Measurements from ENCODE around the gene CYFIP1. TPM values are rescaled to one million over a fixed set of nuclear protein-coding genes. Genes with fewer than 3 reads are reported as not detected.
A peak's percentile ranks its signal among the peaks of the same experiment; 100 is the strongest.

The CYFIP1 gene
- total RNA-seq, 1 donor from 2014 or later, result 28.8 TPM

DNA sequence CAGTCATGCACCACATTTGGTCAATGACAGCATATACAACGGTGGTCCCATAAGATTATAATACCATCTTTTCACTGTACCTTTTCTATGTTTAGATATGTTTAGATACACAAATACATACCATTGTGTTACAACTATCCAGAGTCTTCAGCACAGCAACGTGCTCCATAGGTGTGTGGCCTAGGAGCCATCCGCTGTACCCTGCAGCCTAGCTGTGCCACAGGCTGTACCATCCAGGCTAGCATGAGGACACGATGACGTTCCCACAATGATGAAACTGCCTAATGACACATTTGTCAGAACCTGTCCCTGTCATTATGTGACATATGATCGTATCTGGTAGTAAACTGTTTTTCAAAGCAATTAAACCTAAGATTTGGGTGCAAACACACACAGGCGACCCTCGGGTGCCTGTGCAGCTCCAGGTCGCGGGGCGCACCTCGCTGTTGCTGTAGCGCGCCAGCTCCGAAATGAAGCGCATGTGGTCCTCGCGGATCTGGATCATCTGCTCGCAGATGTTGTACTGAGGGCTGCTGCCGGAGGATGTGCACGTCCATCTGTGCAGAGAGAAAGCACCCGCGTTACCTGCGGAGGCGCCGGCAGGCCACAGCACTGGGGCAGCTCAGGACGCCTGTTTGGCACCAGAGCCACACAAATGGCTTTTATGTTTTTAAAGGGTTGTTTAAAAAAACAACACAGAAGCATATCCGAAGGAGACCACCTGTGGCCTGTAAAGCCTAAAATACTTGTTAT lies 48.2 kb downstream of the CYFIP1 start:
- no peak for ATAC-seq (ENCODE audit: poor library complexity)
- intact Hi-C loops (cut with DNase I), result no loop called here
- DNase-seq, result no peak

DNA sequence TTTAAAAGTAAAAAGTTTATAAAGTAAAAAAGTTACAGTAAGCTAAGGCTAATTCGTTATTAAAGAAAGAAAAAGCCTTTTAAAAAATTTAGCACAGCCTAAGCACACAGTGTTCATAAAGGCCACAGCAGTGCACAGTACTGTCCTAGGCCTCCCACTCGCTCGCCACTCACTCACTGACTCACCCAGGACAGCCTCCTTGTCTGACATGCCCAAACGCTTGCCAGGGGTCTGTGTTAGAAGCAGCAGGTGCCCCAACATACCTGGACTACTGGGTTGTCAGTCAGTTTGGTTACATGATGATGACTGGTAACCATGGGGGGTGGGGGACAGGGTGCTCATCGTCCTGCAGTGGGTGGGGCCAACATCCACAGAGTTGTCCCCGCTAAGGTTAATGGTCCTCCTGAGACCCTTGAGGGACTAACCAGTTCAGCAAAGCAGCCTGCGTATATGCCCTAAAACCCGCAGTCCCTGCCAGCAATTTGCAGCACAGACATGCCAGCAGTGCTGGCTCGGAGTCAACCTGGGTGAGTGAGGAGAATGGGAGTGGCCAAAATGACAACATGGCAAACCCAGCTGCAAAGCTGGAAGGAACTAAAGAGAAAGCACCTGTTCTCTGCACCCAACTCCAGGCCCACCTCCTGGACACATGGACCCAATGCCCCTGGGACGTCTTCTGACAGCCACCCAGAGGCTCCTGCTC lies 49.2 kb downstream of the CYFIP1 start:
- peak; percentile 91 for ATAC-seq (ENCODE audit: poor library complexity)
- intact Hi-C loops (cut with DNase I), result no loop called here
- peak; percentile 74 for DNase-seq

- DNase-seq (no peak), ATAC-seq (ENCODE audit: poor library complexity) (no peak)
- intact Hi-C loops (cut with DNase I), result no loop called here
Observed at GRCh38 chr15:22927761-22928160, 52.4 kb downstream of the CYFIP1 start.

DNA sequence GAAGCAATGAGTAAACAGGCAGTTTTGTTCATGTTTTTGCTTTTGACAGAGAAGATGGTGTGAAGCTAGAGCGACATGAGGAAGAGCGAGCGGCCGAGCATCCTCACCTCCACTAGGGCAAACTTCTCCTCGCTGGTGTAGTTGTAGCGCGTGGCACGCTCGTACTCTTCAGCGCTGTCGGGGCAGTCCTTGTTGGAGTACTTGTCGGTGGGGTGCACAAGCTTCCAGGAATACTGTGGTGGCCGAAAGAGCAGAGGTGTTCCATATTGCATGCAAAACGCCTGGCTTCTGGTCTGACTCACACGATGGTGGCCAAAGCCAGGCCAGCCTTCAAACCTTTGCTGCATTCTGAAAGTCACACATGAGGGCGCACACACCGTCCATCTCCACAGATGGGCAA lies 54.3 kb downstream of the CYFIP1 start:
- ATAC-seq (ENCODE audit: poor library complexity), result no peak
- intact Hi-C loops (cut with DNase I), result no loop called here
- no peak for DNase-seq

- DNase-seq, result no peak
- ATAC-seq (ENCODE audit: poor library complexity), result no peak
- intact Hi-C loops (cut with DNase I), result no loop called here
Observed at GRCh38 chr15:22922003-22922402, 58.2 kb downstream of the CYFIP1 start.

DNA sequence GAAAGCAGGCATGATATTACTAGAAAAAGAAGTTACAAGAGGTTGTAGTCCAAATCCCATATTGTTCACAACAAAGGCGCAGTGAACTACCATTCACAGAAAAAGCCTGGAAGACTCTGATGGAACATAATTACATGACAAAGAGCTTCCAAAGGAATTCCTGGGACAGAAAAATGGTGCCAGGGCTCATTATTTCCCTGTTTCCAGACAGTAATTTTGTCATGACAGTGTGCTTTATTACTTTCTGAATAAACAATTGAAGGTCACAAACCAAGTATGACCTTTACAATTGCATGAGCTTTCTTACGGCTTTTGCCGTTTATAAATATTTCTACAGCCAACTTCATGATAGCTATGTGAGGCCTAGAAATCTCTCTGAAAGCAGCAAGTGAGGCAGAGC lies 61.0 kb downstream of the CYFIP1 start:
- ATAC-seq (ENCODE audit: poor library complexity) (no peak), DNase-seq (no peak)
- intact Hi-C loops (cut with DNase I), result loop anchor here (10.0 kb wide), 1 partner anchor 64 kb away; no protein-coding TSS in a partner anchor

DNA sequence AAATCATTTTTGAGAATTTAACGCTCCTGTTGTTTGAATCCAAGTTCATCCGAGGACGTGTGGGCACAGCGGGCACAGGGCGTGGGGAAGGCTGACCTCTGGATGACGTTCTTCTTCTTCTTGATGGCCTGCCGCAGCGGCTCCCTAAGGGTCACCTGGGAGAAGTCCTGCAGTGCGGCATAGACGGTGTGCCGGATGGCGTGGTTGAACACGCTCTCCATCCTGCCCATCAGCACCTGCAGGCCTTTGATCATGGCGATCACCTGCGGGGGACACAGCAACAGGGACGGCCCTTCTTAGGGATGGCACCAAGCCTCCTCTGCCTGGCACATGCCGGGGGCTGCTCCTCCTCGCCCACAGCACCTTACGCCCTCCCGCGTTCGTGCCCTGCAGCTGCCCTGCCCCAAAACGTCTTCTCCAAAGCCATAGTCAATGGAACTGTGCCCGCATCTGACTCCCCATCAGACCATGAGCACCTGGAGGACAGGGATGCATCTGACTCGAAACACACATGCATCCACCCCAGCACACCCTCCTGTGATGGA lies 61.5 kb downstream of the CYFIP1 start:
- intact Hi-C loops (cut with DNase I), result loop anchor here (10.0 kb wide), 1 partner anchor 64 kb away; no protein-coding TSS in a partner anchor
- no peak for DNase-seq
- ATAC-seq (ENCODE audit: poor library complexity), result no peak

DNA sequence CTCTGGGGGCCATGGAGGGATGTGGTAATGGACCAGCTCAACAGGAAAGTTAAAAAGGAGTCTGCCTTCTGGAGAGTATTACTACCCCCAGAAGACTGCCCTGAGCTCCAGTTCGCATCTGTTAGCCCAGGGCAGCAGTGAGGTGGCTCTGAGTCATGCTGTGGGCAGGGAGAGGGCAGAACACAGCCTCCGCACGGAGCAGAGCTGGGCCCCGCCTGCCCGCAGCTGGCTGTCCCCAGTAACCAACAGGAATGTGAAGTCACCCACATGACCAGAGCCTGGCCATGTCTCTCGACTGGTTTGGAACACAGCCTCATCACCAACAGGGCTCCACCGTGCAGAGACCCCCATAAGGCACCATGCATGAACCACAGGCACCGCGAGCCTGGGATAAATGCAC lies 62.1 kb downstream of the CYFIP1 start:
- DNase-seq, result no peak
- ATAC-seq (ENCODE audit: poor library complexity), result no peak
- intact Hi-C loops (cut with DNase I), result loop anchor here (10.0 kb wide), 1 partner anchor 63 kb away; no protein-coding TSS in a partner anchor

DNA sequence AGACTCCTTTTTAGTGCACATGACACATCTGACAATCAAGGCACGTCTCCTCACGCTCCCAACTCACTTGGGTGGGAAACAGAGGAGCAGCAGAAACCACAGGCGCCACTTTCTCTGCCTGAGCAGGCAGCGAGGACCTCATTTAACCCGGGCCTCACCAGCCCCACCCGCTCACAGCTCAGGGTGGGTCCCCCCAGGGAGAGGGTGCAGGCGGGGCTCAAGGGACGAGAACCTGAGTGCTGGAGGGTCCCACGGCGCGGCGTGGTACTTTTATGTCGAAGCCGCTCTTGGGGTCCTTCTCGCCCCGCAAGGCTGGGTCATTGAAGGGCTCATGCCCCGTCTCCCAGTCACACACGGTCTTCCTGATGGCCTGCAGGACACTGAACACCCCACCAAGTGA lies 62.6 kb downstream of the CYFIP1 start:
- no peak for ATAC-seq (ENCODE audit: poor library complexity)
- intact Hi-C loops (cut with DNase I), result loop anchor here (10.0 kb wide), 1 partner anchor 63 kb away; no protein-coding TSS in a partner anchor
- DNase-seq, result no peak

- DNase-seq, result no peak
- ATAC-seq (ENCODE audit: poor library complexity), result no peak
- intact Hi-C loops (cut with DNase I), result loop anchor here (10.0 kb wide), 1 partner anchor 62 kb away; no protein-coding TSS in a partner anchor
Observed at GRCh38 chr15:22916606-22917350, 63.4 kb downstream of the CYFIP1 start.

DNA sequence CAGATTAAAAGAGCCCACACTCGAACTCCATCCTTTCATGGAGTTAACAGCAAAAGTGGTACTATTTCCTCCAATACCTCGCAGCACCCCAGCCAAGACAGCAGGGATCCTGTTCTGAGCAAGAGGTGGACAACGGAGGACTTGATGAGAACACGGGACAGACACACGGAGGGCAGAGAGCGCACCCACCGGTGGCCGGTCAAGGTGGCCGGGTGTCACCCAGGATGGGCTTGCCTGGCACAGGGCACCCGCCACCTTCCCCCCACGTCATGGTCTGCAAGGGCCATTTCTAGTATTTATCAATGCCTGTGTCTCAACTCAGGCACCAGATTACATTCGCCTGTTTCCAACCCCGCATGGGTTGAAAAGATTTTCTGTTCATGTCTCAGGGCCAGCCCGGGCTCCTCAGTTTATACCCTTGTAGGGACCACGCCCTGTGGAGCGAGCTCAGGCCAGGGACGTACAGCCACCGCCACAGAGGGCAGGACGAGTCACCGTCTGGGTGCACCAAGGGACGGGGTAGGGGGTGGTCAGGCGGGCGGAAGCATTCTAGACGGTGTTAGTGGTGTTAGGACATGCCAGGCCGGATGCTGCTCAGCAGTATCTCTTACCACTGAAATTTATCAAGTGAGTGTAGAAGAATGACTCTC lies 64.2 kb downstream of the CYFIP1 start:
- intact Hi-C loops (cut with DNase I), result loop anchor here (10.0 kb wide), 1 partner anchor 61 kb away; no protein-coding TSS in a partner anchor
- no peak for DNase-seq
- no peak for ATAC-seq (ENCODE audit: poor library complexity)

DNA sequence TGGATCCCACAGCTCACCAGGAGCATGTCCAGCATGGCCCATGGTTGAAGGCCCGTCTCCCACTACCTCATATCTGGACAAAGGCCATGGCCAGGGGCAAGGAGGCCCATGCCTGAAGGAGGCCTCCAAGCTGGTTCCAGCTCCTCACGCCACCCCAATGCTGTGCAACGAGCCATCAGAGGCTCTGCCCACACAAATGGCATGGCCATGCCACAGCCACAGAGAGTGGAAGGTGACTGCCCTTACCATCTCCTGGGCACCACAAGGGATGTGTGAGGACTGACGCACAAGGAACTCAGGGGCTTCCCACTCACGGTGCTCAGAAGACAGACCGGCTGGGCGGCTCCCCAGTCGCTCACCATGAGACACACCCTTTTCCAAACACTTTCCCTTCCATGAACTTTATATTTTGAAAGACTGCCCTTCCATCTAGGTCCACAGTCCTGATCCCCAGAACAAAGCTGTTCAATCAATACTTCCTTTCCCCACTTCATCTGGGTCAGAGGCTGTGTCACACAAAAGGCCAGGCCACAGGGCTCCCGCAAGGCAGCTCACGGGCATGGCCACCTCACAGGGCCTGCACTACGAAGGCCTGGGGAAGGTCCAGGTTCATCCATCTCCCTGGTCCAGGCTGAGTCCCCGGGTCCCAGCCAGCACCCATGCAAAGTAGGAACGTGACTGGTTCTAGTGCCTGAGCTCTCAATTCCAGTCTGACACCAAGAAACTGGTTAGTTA lies 66.4 kb downstream of the CYFIP1 start:
- DNase-seq, result no peak
- intact Hi-C loops (cut with DNase I), result loop anchor here (10.0 kb wide), 1 partner anchor 59 kb away; no protein-coding TSS in a partner anchor
- ATAC-seq (ENCODE audit: poor library complexity), result no peak

GRCh38 chr15:22912256-22912655 lies 67.9 kb downstream of the CYFIP1 start:
- DNase-seq (no peak), ATAC-seq (ENCODE audit: poor library complexity) (no peak)
- intact Hi-C loops (cut with DNase I), result loop anchor here (10.0 kb wide), 1 partner anchor 57 kb away; no protein-coding TSS in a partner anchor

GRCh38 chr15:22911306-22911705 lies 68.9 kb downstream of the CYFIP1 start:
- ATAC-seq (ENCODE audit: poor library complexity), result no peak
- no peak for DNase-seq
- intact Hi-C loops (cut with DNase I), result loop anchor here (10.0 kb wide), 1 partner anchor 57 kb away; no protein-coding TSS in a partner anchor

DNA sequence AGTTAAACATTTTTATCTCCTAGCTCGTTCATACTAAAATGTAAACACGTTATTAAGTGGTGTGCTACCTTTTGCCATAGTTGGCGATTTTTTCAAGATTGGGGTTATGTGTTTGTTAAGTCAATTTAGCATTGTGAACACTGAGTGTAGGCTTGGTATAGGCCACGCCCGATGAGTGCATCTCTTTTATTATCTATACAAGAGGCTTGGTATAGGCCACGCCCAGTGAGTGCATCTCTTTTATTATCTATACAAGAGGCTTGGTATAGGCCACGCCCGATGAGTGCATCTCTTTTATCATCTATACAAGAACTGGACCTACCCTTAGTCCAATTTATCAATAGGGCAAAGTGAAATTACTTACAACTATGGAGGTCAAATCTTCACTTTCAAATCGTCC lies 71.3 kb downstream of the CYFIP1 start:
- no peak for DNase-seq
- no peak for ATAC-seq (ENCODE audit: poor library complexity)
- intact Hi-C loops (cut with DNase I), result no loop called here

DNA sequence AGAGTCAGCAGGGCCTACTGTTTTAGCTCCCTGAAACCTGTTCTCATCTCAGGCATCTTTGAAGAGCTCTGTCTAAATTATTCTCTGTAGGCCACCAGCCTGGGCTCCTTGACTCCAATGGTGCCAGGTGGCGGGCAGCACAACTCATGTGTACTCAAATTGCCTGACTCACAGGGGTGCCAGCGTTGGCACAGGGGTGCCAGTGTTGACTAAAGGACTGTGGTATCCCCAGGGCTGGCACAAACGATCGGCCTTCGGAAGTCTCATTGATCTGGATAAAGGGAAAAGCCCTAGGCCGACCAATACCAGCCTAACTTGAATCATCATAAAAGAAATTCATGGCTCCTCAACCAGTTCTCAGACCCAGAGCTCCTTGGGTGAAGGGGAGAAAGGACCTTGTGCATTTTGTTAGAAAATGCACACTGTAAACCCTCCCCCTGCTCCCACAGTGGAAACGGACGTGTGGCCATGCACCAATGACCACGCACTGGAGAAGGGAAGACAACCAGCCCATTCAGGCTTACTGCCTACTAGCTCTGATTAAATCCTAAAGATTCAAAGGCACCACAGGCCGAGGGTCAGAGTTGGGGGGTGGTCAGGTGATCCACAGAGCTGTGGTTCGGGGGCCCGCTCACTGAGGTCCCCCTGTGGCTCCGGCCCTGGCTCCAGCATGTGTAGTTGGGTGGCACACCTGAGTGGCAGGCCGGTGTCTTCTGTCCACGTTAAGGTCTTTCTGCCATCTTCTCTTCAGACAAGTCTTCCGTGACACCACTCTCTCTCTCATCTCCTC lies 72.8 kb downstream of the CYFIP1 start:
- ATAC-seq (ENCODE audit: poor library complexity), result no peak
- intact Hi-C loops (cut with DNase I), result no loop called here
- no peak for DNase-seq

GRCh38 chr15:22904736-22905135 lies 75.4 kb downstream of the CYFIP1 start:
- peak; percentile 76 for ATAC-seq (ENCODE audit: poor library complexity)

More at GRCh38 chr15:22904736-22905135, 75.4 kb downstream of the CYFIP1 start:
- peak; percentile 42 for DNase-seq
- intact Hi-C loops (cut with DNase I), result no loop called here
